ENCODE data around the gene MAP3K15.

The MAP3K15 gene, protein sequence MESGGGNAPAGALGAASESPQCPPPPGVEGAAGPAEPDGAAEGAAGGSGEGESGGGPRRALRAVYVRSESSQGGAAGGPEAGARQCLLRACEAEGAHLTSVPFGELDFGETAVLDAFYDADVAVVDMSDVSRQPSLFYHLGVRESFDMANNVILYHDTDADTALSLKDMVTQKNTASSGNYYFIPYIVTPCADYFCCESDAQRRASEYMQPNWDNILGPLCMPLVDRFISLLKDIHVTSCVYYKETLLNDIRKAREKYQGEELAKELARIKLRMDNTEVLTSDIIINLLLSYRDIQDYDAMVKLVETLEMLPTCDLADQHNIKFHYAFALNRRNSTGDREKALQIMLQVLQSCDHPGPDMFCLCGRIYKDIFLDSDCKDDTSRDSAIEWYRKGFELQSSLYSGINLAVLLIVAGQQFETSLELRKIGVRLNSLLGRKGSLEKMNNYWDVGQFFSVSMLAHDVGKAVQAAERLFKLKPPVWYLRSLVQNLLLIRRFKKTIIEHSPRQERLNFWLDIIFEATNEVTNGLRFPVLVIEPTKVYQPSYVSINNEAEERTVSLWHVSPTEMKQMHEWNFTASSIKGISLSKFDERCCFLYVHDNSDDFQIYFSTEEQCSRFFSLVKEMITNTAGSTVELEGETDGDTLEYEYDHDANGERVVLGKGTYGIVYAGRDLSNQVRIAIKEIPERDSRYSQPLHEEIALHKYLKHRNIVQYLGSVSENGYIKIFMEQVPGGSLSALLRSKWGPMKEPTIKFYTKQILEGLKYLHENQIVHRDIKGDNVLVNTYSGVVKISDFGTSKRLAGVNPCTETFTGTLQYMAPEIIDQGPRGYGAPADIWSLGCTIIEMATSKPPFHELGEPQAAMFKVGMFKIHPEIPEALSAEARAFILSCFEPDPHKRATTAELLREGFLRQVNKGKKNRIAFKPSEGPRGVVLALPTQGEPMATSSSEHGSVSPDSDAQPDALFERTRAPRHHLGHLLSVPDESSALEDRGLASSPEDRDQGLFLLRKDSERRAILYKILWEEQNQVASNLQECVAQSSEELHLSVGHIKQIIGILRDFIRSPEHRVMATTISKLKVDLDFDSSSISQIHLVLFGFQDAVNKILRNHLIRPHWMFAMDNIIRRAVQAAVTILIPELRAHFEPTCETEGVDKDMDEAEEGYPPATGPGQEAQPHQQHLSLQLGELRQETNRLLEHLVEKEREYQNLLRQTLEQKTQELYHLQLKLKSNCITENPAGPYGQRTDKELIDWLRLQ (N-terminal part only)

DNA sequence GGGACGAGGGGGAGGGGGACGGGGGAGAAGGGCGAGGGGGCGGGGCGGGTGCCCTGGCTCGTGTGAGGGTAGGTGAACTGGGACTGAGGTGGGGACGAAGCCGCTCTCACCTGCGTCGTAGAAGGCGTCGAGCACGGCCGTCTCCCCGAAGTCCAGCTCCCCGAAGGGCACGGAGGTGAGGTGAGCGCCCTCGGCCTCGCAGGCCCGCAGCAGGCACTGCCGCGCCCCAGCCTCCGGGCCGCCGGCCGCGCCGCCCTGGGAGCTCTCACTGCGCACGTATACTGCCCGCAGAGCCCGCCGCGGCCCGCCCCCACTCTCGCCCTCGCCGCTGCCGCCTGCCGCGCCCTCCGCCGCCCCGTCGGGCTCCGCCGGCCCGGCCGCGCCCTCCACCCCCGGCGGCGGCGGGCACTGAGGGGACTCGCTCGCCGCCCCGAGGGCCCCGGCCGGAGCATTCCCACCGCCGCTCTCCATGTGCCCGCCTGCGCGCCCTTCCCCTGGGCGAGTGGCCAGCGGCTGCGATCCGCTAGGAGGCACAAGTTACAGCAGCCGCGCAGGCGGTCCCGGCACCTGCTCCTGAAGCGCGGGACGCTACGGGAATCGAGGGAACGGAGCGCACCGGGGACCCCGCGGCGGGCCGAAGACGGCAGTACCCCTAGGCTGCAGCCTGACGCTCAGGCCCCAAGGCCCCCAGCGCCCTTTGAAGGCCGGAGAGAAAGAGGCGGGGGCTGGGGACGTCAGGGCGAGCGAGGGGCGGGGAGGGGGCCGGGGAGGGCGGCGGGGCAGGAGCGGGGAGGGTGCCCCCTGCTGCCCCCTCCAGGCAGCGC is at the start of gene MAP3K15:
Gene MAP3K15, minus strand, starts transcription at position 718 of the 824 bp plus-strand sequence. Its CDS starts 247 bp downstream, at position 471.
- intact Hi-C loops (cut with DNase I) = no loop called here
- DNase-seq = peak in 1 of 10 donors; percentile 73

DNA sequence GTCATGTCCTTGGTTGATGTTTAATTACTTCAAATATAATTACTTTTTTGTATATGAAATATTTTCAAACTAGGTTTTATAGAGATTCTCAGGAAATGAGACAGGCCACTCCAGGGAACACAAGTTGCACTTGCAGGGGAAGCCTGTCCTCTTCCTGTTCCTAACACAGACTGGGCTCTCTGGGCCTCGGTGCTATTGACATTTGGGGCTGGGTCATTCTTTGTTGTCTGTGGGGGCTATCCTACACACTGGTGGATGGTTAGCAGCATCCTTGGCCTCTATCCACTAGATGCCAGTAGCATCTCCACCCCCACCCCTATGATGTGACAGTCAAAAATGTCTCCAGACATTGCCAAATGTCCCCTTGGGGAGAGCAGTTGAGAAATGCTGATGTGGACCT is 49.3 kb upstream of the MAP3K15 start:
- intact Hi-C loops (cut with DNase I) = no loop called here
- no peak for DNase-seq

DNA sequence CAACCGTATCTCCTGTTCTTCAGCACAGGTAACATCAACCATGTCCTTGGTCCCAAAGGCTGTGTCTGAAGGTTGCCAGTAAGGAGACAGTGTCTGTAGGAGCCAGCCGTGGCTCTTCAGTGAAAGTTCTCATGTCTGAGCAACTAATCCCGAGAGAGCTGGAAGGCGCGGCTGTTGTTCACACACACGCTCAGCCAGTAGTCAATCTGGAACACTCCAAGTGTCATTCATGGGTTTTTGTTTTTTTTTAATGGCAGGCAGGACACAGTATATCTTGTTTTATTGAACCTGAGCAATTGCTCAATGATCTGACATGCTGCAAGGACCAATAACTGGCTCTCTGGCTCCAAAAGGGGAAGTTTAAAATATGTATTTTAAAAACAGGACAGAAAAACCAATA is 48.4 kb upstream of the MAP3K15 start:
- intact Hi-C loops (cut with DNase I) = no loop called here
- no peak for DNase-seq

DNA sequence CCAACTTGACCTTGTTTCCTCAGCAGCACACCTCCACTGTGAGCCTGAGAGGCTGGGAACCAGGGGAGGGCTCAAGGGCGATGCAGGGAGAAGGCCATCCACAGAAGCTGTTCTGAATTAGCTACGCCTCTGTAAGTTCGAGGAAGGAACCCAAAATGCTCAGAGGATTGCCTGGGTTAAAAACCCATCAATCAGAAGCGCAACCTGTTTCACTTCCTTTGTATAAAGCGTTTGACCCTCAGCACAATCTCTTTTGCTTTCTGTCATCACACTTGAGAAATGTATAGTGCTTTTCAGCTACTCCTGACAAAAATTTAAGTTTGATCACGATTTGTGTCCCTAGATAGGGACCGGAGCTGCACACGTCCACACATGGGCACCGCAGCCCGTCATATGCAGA is 48.0 kb upstream of the MAP3K15 start:
- intact Hi-C loops (cut with DNase I) = no loop called here
- no peak for DNase-seq

DNA sequence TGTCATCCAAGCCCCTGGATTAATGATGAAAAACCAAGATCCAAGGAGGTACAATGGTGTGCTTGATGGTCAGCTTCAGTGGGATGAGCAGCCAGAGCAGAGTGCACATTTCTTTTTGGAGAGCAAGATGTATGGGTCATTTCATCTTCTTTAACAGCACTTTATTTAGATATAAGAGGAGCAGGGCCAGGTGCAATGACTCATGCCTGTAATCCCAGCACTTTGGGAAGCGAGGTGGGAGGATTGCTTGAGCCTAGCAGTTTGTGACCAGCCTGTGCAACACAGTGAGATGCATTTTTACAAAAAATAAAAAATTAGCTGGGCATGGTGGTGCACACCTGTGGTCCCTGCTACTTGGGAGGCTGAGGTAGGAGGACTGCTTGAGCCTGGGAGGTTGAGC is 45.3 kb upstream of the MAP3K15 start:
- DNase-seq = no peak
- intact Hi-C loops (cut with DNase I) = no loop called here

DNA sequence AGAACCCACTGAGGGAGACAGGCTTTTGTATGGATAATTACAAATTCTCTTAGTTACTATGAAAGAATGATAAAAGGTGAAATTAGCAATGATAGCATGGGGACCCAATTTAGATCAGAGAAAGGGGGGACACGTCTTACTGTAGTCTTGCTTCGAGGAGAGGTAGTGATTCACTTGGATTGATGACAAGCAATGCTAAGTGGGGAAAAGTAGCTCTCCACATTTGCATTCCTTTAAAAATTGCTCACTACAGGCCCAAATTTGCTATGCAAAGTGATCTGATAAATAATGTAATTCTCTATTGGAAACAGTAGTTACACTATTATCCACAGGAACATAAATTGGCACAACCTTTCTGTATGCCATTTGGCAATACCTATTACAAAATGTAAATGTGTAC is 42.5 kb upstream of the MAP3K15 start:
- intact Hi-C loops (cut with DNase I) = no loop called here
- DNase-seq = no peak

DNA sequence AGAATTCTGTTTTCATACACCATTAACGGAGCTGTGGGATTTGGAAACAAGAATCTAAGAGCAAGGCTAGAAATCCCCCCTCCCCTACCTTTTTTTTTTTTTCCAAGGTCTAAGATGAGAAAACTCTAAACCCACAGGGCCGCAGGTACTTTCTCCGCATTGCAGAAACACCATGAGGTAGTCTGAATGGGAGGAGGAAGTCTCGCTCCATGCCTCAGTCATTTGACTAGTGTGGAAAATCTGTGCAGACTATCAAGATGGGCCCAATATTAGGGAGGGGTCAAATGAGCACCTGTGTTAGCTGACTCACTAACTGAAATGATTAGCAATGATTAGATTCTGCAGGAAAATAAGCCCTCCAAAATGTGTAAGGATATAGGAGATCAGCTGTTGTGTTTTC is 40.9 kb upstream of the MAP3K15 start:
- no peak for DNase-seq
- intact Hi-C loops (cut with DNase I) = no loop called here

DNA sequence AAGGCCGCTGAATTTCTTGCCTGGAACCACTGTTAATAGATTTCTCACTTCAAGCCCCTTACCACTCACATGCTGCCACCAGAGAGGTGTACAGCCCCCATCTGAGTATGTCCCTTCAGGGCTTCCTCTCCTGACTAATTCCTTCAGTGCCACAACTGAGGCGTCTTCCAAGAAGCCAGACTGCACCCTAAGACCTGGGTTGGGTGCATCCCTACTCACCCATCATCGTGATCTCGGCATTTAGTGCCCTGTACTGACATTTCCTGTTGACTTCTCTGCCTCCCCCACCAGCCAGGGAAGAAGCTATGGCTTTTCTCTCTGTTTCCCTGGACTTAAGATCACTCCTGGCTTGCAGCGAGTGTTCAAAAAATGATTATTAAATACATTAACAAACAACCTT is 40.4 kb upstream of the MAP3K15 start:
- intact Hi-C loops (cut with DNase I) = no loop called here
- DNase-seq = no peak

DNA sequence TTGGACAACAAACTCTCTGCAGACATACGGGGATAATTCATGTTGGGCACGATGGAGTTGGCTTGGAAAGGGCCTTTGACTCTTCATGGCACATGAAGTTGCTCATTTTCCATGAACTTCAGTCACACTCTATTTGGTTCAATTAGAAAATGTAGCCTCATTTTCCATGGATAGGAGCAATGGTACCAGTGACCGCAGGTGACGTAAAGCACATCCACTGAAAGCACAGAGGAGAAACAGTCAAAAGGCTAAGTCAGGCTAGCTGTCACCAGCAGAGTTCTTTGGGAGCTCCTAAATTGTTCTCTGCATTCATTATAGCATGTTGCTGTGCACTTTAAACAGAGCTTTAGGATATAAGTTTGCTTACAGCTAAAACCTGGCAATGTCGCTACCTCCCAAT is 39.9 kb upstream of the MAP3K15 start:
- DNase-seq = no peak

DNA sequence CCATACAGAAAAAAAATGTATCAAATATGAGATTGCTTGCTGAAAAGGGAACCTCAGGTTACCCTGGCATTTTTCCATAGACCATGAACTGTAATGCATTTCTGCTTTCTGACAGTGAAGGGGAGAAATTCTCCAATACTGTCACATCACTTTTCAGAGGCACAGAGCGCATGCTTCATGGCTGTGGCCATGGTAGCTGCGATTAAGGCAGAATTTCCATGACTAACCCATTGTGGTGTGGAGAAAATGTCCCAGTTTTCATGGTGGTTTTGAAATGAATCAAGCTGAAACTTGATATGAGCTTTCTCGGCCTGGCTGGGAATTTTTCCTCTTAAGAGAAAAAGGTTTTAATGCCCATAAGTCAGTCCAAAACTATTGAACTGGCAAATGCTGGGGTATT is 39.5 kb upstream of the MAP3K15 start:
- intact Hi-C loops (cut with DNase I) = no loop called here
- no peak for DNase-seq

More for the DNA sequence above, 39.9 kb upstream of the MAP3K15 start:
- intact Hi-C loops (cut with DNase I) = no loop called here

DNA sequence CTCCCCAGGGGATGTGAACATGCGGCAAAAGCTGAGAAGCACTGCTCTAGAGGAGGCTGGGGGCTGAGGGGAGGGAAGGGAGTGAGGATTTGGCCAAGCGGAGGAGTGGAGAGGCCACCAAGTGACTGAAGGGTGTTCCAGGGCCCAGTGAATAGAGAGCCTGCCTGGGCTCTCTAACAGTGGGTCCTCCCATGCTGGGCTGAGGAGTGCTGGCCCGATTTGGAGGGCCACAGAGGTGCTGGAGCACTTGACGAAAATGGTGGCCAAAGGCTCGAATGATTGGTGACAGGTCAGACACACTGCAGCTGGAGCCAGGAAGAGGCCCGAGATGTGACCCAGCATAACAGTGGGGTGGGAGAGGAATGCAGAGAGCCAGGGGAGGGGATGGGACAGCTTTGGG is 37.5 kb upstream of the MAP3K15 start:
- no peak for DNase-seq
- intact Hi-C loops (cut with DNase I) = no loop called here

DNA sequence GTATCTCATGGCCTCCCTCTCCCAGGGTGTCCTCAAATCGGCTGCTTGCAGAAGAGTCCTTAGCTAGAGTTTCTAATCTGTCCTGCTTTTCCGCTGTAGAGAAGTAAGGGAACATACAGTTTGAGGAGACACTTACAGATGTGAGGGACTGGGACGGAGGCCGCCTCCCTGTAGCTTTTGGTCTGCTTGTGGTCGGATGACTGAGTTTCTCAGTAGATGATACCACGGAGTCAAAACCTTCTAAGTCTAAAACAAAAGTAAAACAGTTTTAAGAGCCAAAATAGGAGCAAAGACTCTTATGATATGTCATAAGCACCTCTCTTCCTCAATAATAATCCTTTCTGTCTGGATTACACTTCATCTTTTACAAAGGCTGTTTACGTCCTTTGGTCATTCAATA is 34.5 kb upstream of the MAP3K15 start:
- intact Hi-C loops (cut with DNase I) = no loop called here
- DNase-seq = no peak

DNA sequence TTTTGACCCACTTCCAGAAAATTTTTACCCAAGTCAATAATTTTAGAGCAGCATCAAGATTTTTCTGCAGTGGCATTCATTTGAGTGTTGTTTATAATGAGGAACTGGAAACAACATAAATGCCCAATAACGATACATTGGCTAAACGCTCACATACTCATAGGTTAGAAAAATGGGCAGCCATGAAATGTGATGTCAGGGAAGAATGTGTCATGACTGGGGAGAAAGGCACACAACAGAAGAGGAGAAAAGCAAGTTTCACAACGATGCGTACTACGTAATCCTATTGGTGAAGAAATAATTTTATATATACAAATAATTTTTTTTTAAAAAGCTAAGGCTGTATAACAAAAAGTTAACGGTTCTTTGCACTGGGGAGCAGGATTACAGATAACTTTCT is 33.6 kb upstream of the MAP3K15 start:
- no peak for DNase-seq
- intact Hi-C loops (cut with DNase I) = no loop called here

DNA sequence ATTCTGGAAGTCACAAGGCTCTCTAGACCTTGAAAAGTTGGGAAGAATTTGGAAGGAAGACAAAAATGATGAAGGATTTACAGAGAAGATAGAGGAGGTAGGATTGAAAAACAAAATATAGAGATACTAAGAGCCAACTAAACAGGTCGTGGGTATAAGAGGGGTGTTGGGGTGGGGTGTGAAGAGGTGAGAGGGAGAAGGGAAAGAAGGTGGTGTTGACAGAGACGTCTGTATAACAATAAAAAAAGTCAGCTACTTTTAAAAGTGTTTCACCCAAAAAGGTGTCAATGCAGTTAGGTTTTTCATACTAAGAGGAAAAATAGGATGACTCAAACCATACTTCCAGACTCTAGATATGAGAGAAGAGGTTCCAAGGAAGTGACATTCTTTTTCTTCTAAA is 33.0 kb upstream of the MAP3K15 start:
- no peak for DNase-seq
- intact Hi-C loops (cut with DNase I) = no loop called here

DNA sequence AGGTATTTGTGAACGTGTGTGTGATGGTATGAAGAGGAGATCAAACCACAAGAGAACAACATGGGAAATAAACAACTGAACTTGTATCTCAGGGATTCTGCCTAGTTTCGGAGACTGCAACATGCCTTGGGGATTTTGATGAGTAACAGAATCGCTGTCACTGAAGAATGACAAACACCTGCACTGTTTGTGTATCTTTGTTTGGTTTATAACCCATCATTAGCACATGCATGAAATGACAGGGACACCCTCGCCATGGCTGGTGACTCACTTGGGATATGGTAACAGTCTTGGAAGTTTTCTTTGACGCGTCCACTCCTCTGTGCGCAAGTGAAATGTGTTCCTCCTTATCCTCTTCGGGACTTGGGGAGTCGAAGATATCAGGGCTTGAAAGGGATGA is 30.3 kb upstream of the MAP3K15 start:
- intact Hi-C loops (cut with DNase I) = no loop called here
- DNase-seq = no peak

DNA sequence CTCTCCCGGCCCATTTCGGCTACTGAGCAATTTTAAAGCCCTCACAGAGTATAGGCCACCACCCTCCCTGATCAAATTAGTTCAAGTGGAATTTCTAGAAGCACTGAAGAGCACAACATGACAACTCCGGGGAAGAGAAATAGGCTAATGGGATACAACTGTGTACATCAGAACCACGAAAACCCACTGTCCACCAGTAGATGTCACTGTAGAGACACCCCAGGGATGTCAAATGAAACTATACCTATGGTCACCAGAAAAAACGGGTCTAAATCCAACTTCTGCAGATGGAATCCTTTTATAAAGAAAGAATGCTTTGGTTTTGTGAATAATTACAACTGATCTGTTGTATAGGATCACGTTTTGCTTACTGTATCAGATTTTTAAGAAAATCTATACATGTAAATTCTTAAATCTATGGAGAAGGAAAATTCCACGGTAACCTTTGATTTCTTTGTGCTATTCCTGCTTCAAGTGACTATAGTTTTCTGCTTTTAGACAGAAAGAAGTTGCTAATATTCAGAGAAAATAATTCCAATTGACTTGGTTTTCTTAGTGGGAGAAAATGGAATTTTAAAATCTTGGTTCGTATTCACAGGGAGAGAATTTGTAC is 29.5 kb upstream of the MAP3K15 start:
- intact Hi-C loops (cut with DNase I) = loop anchor here (5.0 kb wide), 1 partner anchor 343 kb away; the partner anchor contains the start of gene SH3KBP1
- peak in 3 of 10 donors; percentile 21 to 41 (median 36) for DNase-seq

DNA sequence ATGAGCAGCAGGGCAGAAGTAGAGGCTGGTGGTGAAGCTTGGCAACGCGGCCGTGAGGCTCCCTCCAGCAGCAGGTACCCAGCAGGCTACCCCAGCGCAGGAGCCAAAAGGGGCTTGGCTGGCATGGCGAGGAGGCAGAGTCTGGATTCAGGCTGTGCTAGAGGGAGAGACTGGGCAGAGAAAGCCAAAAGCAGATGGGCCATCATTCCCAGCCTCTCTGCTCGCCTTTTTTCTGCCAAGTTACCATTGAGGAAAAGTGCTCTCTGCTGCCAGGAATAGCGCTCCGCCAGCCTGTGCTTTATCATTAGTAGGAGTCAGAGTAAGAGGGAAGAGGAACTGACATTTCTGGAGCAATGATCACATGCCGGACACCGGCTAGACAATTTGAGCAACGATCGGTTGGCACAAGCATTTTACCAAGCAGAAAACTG is 28.7 kb upstream of the MAP3K15 start:
- intact Hi-C loops (cut with DNase I) = loop anchor here (5.0 kb wide), 1 partner anchor 343 kb away; the partner anchor contains the start of gene SH3KBP1
- DNase-seq = peak in 8 of 10 donors; percentile 15 to 87 (median 28)

DNA sequence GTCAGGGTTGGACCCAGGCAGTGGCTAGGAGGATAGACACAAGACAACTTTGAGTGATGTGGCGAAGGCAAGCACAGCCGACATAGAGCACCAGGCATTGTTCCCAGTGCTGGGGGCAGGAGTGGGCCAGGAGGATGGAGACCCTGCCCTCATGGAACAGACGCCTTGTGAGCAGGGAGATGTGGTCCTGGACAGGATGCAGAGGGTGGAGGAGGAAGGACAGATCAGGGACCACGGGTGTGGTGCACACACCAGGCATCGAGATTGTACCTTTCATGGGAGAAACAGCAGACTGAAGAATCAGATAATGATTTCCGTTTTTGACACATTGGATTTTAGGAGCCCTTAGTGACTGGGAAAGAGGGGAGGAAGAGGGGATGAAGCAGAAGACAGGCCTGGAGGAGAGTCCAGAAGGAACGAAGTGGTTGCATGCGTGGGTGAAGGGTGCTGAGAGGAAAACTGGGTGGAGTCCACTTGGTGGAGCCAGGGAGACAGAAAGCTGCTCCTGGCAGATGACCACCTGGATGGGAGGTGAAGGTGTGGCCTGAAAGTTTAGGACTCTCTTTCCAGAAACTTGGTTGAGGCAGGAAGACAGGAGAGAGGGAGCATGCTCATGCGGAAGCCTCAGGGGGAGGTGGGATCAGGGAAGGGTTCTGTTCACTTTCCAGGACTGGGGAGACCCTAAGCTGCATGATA is 27.9 kb upstream of the MAP3K15 start:
- intact Hi-C loops (cut with DNase I) = loop anchor here (5.0 kb wide), 1 partner anchor 344 kb away; the partner anchor contains the start of gene SH3KBP1
- DNase-seq = no peak

DNA sequence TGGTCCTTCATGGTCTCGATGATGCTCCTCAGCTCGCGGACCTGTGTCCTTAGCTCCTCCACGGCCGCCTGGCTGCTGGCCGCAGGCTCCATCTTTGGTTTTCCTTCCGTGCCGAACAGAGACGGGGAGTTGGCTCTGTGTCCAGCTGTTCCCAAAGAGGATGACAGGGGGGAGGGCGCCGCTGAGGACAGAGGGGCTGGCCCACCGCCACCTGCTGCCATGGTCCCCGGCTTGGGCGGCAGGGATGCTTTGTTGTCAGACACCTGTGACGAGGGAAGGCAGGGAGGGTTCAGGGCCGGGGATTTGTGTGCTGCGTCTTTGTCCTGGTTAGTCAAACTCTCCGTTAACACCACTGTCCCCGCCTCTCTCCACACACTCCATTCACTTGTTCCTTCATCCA is 26.6 kb upstream of the MAP3K15 start:
- peak in 2 of 10 donors; percentile 79 to 83 for DNase-seq
- intact Hi-C loops (cut with DNase I) = loop anchor here (5.0 kb wide), 1 partner anchor 345 kb away; the partner anchor contains the start of gene SH3KBP1
